GM19463 (cell line): ENCODE measurements around the gene SLC35F3.

Experiments used
- ATAC-seq: cut with Tn5 transposase; IDR thresholded peaks from one replicate; pipeline ENCODE4 v1.9.1; 2021; ENCODE audit warnings: mild to moderate bottlenecking, moderate library complexity; ENCODE audit not compliant: unreplicated experiment

Gene SLC35F3

GRCh38 chr1:233965856-233966255, 61.4 kb downstream of the SLC35F3 start:
- ATAC-seq, result no peak

DNA sequence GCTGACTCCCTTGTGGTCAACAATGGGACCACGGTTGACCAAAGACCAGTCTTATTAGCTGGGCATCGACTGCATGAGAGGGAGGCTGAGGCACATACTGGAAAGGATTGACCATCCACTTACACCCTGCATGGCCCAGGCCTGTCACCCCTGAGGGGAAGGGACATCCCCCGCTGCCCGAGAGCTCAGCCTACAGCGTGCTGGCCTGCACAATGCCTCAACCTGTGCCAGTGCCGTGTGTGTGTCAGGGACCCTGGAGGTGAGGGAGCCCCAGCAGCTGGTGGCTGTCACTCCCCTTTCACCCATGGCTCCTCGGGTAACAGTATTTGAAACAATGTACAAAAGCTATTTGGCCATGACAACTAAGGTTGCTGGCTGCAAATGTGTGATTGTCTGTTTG, 67.3 kb downstream of the SLC35F3 start:
- no peak for ATAC-seq

GRCh38 chr1:233972563-233972950, 68.1 kb downstream of the SLC35F3 start:
- no peak for ATAC-seq

DNA sequence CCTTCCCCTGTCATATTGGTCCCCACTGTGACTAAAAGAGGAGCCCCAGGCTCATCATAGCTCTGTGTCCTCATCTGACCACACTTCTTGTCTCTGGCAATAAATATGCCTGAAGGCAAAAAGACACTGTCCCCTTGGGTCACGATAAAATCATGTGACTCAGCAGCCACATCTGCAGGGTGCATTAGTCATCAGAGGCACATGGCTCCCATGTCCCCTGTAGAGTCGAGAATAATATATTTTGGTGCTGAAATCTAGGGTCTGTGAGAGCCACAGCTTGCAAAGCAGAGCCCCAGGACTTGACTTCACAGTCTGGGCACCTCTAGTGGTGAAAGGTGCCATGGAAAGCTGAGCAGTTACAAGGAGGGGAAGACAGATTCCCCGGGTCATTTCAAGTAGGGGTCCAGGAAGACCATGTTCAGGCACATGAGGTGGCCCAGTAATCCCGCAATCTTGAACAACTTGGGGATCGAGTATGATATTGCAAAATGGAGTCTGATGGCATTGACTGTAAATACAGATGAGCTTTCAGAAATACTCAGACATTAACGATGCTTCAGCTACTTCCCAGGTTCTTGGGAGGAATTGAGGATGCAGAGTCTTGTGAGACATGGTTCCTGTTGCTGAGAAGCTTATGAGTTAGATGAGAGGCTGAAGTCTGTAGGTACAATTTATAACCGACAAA, 68.6 kb downstream of the SLC35F3 start:
- ATAC-seq, result no peak

- ATAC-seq, result no peak
Observed at GRCh38 chr1:233975486-233975885, 71.0 kb downstream of the SLC35F3 start.

- no peak for ATAC-seq
Observed at GRCh38 chr1:233981042-233981675, 76.7 kb downstream of the SLC35F3 start.

GRCh38 chr1:233982827-233983518, 78.5 kb downstream of the SLC35F3 start:
- no peak for ATAC-seq

DNA sequence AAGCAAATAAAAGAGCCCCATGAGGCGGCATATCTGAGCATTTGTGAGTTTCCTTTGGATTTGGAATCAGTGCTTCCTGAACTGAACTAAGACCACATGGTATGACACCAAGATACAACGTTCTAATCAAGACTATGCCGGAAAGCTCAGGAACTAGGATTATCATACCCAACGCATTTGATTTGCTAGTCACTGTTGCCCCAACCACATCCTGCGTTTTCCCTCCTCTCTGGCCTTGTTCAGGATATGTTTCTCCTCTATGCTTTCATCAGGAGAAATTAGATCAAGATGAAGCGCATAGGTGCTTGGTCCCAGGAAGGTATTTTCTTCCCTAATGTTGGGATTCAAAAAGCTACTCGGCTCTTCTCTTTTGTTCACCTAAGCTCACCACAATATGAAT, 79.3 kb downstream of the SLC35F3 start:
- no peak for ATAC-seq

GRCh38 chr1:233988963-233989696, 84.7 kb downstream of the SLC35F3 start:
- no peak for ATAC-seq

- ATAC-seq, result no peak
Observed at GRCh38 chr1:233990486-233990885, 86.0 kb downstream of the SLC35F3 start.

- no peak for ATAC-seq
Observed at GRCh38 chr1:233993651-233994050, 89.2 kb downstream of the SLC35F3 start.

GRCh38 chr1:233994112-233994511, 89.6 kb downstream of the SLC35F3 start:
- no peak for ATAC-seq

- no peak for ATAC-seq
Observed at GRCh38 chr1:233998456-233998855, 94.0 kb downstream of the SLC35F3 start.

DNA sequence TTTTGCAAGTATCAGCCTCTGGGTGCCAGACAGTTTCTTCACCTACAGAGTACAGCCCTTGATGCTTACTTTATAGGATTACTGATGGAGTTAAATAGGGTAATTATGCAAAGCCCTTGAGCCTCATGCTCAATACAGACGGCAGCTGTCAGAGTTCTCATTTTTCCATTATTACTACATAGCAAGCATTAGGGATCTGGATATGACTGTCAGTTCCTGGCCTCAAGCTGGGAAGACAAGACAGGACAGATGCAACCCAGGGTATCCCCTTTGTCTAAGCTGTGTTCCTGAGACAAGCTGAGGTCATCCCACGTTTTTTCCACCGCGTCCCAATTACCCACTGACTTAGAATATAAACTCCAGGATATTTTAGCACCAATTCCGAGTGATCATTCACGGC, 94.4 kb downstream of the SLC35F3 start:
- no peak for ATAC-seq

DNA sequence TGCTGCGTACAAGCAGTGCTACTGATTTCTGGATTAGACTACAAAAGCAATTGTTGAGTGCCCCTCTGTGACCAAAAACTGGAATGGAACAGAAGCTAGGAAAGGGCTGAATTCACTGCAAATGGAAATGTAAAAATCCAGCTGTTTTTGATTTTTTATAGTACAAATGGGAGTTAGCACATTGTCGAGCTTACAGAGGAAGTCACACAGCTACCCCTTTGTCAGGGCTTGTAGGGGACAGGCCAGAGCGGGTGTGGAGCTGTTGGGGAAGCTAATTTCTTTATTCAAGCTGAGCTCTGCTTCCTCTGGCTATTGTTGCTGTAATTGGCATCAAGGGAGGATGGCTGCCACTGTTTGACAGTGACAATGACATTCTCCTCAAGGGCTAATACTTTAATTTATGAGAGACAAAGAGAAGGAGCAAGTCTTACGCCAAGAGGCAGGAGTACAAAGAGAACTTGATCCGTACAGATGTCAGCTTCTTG, 96.1 kb downstream of the SLC35F3 start:
- no peak for ATAC-seq

DNA sequence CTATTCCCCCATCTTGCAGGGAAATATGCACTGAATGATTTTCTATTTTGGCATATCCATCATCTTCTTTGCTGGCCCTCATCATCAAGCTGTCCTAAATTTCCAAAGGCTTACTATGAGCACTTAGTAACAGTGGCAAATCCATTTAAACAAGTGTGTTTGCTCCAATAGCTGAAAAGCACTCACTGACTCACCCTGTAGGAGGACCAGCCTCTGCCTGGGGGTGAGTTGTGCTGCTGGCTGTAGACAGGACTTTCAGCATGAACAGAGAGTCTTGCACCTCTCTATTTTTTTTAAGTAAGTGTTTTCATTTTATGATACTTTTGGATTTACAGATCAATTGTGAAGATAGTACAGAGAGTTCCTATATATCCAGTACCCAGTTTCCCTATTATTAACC, 97.3 kb downstream of the SLC35F3 start:
- no peak for ATAC-seq

GRCh38 chr1:234004591-234004990, 100.1 kb downstream of the SLC35F3 start:
- no peak for ATAC-seq

GRCh38 chr1:234007684-234008083, 103.2 kb downstream of the SLC35F3 start:
- ATAC-seq, result no peak

DNA sequence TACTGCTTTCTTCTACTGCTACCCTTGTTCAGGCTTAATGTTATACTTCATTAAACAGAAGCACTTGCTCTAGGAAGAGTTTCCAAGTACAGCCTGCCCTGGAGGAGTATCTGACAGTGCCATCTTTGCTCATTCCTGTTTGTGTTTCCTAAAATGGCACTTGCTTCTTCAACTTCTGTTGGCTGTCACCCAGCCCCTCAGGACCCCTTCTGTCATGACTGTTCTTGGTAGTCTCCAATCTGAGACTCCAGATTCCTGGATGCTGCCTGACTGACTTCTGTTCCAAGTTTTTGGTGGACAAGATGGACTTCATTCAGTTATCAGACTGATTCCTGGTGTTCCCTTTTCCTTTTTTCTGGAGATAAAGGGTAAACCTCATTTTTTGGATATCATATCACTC, 104.1 kb downstream of the SLC35F3 start:
- no peak for ATAC-seq

GRCh38 chr1:234009668-234010067, 105.2 kb downstream of the SLC35F3 start:
- no peak for ATAC-seq

DNA sequence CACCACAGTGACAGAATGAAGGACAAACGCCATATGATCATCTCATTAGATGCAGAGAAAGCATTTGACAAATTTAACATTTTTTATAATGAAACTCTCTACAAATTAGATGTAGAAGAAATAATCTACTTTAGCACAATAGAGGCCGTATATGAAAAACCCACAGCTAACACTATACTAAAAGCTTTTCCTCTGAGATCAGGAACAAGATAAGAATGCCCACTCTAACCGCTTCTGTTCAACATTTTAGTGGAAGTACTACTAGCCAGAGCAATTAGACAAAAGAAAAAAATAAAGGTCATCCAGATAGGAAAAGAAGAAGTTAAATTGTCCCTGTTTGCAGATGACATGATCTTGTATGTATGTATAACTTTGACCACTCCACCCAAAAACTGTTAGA, 109.7 kb downstream of the SLC35F3 start:
- no peak for ATAC-seq
